ENCODE results near the gene GPR55. TPM values are rescaled to one million over a fixed set of nuclear protein-coding genes. Genes with fewer than 3 reads are reported as not detected.

The GPR55 gene
- total and polyA plus RNA-seq, 2 of the 4 experiments (the other 2 are of a cell fraction): 0.03 TPM; not detected in 1

DNA sequence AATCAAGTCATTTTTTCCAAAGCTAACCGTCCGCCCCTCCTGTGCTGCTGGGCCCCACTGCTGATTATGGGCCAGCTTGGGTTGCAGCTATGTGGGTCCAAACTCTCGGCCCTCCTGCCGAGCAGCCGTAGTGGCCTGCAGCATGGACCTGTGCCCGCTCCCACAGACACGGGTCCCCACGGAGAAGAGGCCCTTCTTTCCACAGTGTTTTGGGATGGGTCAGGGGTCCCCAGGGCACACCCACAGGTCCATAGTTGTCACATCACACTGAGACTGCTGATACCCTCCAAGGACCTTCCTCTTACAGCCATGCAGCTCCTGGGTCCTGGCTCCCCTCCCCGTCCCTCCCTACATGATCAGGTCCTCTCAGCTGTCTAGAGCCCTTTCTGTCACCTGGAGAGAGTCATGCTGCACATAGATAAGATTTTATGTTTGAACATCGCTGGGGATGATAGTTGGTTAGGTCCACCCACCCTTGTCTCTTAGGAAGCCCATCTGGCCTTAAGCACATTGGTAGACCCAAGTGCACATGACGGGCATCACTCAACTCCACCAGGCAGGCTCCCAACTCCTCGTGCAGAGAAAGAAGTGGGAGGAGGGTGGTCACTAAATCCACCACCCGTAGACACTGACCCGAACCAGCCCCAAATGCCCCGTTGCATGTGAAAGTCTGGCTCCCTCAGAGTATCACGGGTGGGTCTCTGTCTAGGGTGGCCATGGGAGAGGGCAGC lies 17.5 kb downstream of the GPR55 start:
- dilution Hi-C loops (cut with HindIII; ENCODE audit: low sequenced_read_pairs, unreplicated experiment): no loop called here
- Histone ChIP-seq H3K4ac (ENCODE audit: low read depth, low read length) (peak overlapping the region; percentile 90), H3K23ac (ENCODE audit: low read depth, low read length) (no peak overlapping the region), H2BK15ac (ENCODE audit: low read depth, low read length) (no peak overlapping the region), H3K36me3 (ENCODE audit: control insufficient read depth, insufficient read depth, low read length) (no peaks in the 10 kb centered on the region), H3K4me3 (ENCODE audit: insufficient read depth, low read depth, low read length) (no peak overlapping the region), H3K27ac (ENCODE audit: insufficient read depth, low read length) (no peak overlapping the region), H4K91ac (ENCODE audit: insufficient read depth, low read depth, low read length) (peak overlapping the region; percentile 72; the same call in 1 of the 2 replicates), H3K4me1 (ENCODE audit: control insufficient read depth, insufficient read depth, low read length) (peaks cover 6% of the 10 kb centered on the region), H4K5ac (ENCODE audit: low read depth, low read length) (no peak overlapping the region), H2AK9ac (replicated peaks; ENCODE audit: low read depth, low read length, poor library complexity) (peak overlapping the region; percentile 12), H2BK120ac (ENCODE audit: low read depth, low read length) (no peak overlapping the region), H2BK20ac (ENCODE audit: low read depth, low read length) (peak overlapping the region; percentile 60; the same call in 1 of the 2 replicates), H3K27me3 (ENCODE audit: control insufficient read depth, insufficient read depth, low read length) (no peaks in the 10 kb centered on the region), H2AFZ (replicated peaks; ENCODE audit: low read length, poor library complexity) (peak overlapping the region; percentile 35), H3K9me3 (ENCODE audit: control insufficient read depth, insufficient read depth, low read length) (no peaks in the 10 kb centered on the region), H3K56ac (ENCODE audit: extremely low read depth, insufficient read depth, low read length) (no peak overlapping the region), H2BK5ac (ENCODE audit: low read depth, low read length, poor library complexity, severe bottlenecking) (peak overlapping the region; percentile 50), H3K9me1 (ENCODE audit: insufficient read depth, low read length) (peaks cover 14% of the 10 kb centered on the region), H3K9ac (ENCODE audit: low read depth, low read length) (no peak overlapping the region), H4K8ac (ENCODE audit: low read depth in 2 of 2, low read length in 2 of 2) (peak overlapping the region in 1 of 2 experiments; percentile 5; a peak in 2 of 4 replicates), H3K4me2 (ENCODE audit: low read depth, low read length) (no peak overlapping the region), H4K20me1 (ENCODE audit: insufficient read depth, low read length) (no peaks in the 10 kb centered on the region), H3K18ac (ENCODE audit: low read depth, low read length) (no peak overlapping the region), H2AK5ac (ENCODE audit: low read depth, low read length) (peak overlapping the region; percentile 92), H3K79me1 (ENCODE audit: low read depth in 1 of 2, low read length in 2 of 2) (no peaks in the 10 kb centered on the region), H3K14ac (replicated peaks; ENCODE audit: low read depth, low read length) (peak overlapping the region; percentile 75; the same call in 1 of the 2 replicates)
- ChIA-PET CTCF (no interaction called here), POLR2A (ENCODE audit: unreplicated experiment) (no interaction called here)
- DNase-seq (no peak), ATAC-seq (ENCODE audit: low read depth) (no peak)
- in situ Hi-C loops (cut with MboI; ENCODE audit: low sequenced_read_pairs): no loop called here
- 100% methylated on average over 2 of the region's 16 CpGs; no CpG with 5 or more reads in 1 of the 2 experiments for WGBS, 2 experiments (ENCODE audit: extremely low coverage in 2 of 2, insufficient read length in 1 of 2)
- BruUV-seq (replicated peaks): no TSS peak
- no peak for TF ChIP-seq RCOR1 (IDR thresholded peaks at IDR 0.05; ENCODE audit: insufficient replicate concordance, low read length)
- intact Hi-C loops (cut with micrococcal nuclease): loop anchor here (10.0 kb wide), 1 partner anchor 547 kb away; no protein-coding TSS in a partner anchor

All from IMR-90 (cell line).